ENCODE data around the gene SH3RF2.
"Not testable (repeated sequence)": the region's sequence is repeated elsewhere in the genome, so short reads cannot be mapped to it uniquely, and the experiment has no call there.

SH3RF2 gene

DNA sequence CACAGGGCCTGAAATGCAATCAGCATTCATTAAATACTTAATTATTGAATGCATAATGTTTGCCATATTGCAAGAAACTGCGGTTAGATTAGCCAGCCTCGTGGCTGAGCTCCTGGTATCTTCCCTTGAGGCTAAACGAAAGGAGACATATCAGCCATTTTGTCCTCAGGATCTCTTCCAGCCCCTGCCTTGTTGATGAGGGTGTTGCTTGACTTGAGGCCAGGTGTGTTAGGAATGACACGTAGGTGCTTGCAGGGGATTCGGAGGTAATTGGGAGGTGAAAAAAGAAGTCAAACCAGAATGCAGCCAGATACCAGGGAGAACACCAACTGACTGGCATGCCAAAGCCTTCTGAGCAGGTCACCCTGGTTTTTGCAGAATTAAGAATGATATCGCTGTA, 12.5 kb downstream of the SH3RF2 start:
- no peak overlapping the region for H3K27ac ChIP-seq (ENCODE audit: low read depth, low read length)
- no peaks in the 10 kb centered on the region for H3K79me2 ChIP-seq (ENCODE audit: control insufficient read depth, insufficient read depth, low read length, unreplicated experiment)
- H3K27me3 ChIP-seq (ENCODE audit: insufficient read depth, low read length), result no peaks in the 10 kb centered on the region
- H3K4me1 ChIP-seq (ENCODE audit: control insufficient read depth, insufficient read depth, low read length, unreplicated experiment), result peaks cover 23% of the 10 kb centered on the region
- no peak overlapping the region for H2AFZ ChIP-seq (ENCODE audit: low read length, unreplicated experiment)
- no peak overlapping the region for H3K4me3 ChIP-seq (ENCODE audit: low read depth, low read length)
- no peaks in the 10 kb centered on the region for H3K36me3 ChIP-seq (ENCODE audit: insufficient read depth, low read length)

DNA sequence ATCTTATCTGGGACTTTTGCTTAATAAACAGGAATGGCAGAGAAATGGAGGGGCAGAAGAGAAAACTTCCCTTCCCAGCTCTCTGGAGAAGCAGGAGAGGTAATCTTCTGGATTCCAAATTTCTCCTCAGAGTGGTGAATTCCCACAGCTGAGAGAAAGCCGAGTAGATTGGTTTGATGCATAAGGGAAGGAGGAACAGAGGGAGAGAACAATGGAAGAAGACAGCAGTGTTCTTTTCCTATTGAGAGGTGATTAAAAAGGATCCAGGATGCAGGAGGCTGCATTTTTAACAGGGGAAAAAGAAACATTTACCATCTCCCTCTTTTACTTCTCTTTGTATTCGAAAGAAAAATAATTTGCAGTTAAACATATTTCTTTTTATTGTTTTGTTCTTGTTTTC, 13.1 kb downstream of the SH3RF2 start:
- H3K27ac ChIP-seq (ENCODE audit: low read depth, low read length), result no peak overlapping the region
- no peak overlapping the region for H2AFZ ChIP-seq (ENCODE audit: low read length, unreplicated experiment)
- H3K27me3 ChIP-seq (ENCODE audit: insufficient read depth, low read length), result no peaks in the 10 kb centered on the region
- H3K36me3 ChIP-seq (ENCODE audit: insufficient read depth, low read length), result no peaks in the 10 kb centered on the region
- no peaks in the 10 kb centered on the region for H3K79me2 ChIP-seq (ENCODE audit: control insufficient read depth, insufficient read depth, low read length, unreplicated experiment)
- peaks cover 21% of the 10 kb centered on the region for H3K4me1 ChIP-seq (ENCODE audit: control insufficient read depth, insufficient read depth, low read length, unreplicated experiment)
- no peak overlapping the region for H3K4me3 ChIP-seq (ENCODE audit: low read depth, low read length)

DNA sequence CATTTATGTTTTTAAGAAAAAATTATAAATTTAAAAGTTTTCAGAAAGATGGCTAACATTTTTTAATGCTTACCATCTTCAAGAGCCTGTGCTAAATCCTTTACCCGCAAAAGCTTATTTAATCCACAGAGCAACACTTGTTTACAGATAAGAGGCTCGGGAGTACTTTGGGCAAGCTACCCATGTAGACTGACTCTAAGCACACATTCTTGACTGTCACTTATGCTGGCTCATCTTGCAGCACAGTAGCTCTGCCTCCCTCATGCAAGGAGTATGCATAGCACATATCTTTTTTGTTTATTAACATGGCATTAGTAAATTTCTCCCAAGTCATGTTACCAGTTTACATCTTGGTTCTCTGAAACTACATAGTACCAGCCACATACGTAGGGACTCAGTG, 14.7 kb downstream of the SH3RF2 start:
- H2AFZ ChIP-seq (ENCODE audit: low read length, unreplicated experiment), result no peak overlapping the region
- H3K79me2 ChIP-seq (ENCODE audit: control insufficient read depth, insufficient read depth, low read length, unreplicated experiment), result no peaks in the 10 kb centered on the region
- no peak overlapping the region for H3K27ac ChIP-seq (ENCODE audit: low read depth, low read length)
- no peaks in the 10 kb centered on the region for H3K36me3 ChIP-seq (ENCODE audit: insufficient read depth, low read length)
- H3K27me3 ChIP-seq (ENCODE audit: insufficient read depth, low read length), result no peaks in the 10 kb centered on the region
- peaks cover 17% of the 10 kb centered on the region for H3K4me1 ChIP-seq (ENCODE audit: control insufficient read depth, insufficient read depth, low read length, unreplicated experiment)
- H3K4me3 ChIP-seq (ENCODE audit: low read depth, low read length), result no peak overlapping the region

DNA sequence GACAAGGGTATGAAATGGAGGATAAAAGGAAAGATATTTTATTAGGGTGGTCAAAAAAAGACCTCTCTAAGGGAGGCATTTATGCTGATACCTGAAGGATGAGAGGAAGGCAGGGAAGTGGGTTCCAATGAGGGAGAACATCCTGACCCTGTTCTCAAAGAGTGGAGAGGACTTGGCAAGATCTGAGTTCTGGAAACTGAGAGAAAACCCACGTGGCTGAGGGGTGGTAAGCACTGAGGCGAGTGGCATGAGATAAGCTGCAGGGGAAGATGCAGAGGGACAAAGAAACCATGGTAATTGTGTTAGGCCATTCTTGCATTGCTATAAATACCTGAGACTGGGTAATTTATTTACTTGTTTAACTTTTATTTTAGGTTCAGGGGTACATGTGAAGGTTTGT, 16.8 kb downstream of the SH3RF2 start:
- Histone ChIP-seq H3K27ac (ENCODE audit: low read depth, low read length) (no peak overlapping the region), H2AFZ (ENCODE audit: low read length, unreplicated experiment) (no peak overlapping the region), H3K4me3 (ENCODE audit: low read depth, low read length) (no peak overlapping the region), H3K4me1 (ENCODE audit: control insufficient read depth, insufficient read depth, low read length, unreplicated experiment) (no peaks in the 10 kb centered on the region), H3K27me3 (ENCODE audit: insufficient read depth, low read length) (no peaks in the 10 kb centered on the region), H3K36me3 (ENCODE audit: insufficient read depth, low read length) (no peaks in the 10 kb centered on the region), H3K79me2 (ENCODE audit: control insufficient read depth, insufficient read depth, low read length, unreplicated experiment) (no peaks in the 10 kb centered on the region)

DNA sequence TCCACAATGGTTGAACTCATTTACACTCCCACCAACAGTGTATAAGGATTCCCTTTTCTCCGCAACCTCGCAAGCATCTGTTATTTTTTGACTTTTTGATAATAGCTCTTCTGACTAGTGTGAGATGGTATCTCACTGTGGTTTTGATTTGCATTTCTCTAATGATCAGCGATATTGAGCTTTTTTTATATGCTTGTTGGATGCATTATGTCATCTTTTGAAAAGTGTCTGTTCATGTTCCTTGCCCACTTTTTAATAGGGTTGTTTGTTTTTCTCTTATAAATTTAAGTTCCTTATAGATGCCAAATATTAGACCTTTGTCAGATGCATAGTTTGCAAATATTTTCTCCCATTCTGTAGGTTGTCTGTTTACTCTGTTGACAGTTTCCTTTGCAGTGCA, 17.8 kb downstream of the SH3RF2 start:
- H3K27ac ChIP-seq (ENCODE audit: low read depth, low read length); H3K4me1 ChIP-seq (ENCODE audit: control insufficient read depth, insufficient read depth, low read length, unreplicated experiment); H3K4me3 ChIP-seq (ENCODE audit: low read depth, low read length); H3K36me3 ChIP-seq (ENCODE audit: insufficient read depth, low read length); H2AFZ ChIP-seq (ENCODE audit: low read length, unreplicated experiment); H3K27me3 ChIP-seq (ENCODE audit: insufficient read depth, low read length); H3K79me2 ChIP-seq (ENCODE audit: control insufficient read depth, insufficient read depth, low read length, unreplicated experiment): not testable (repeated sequence)

DNA sequence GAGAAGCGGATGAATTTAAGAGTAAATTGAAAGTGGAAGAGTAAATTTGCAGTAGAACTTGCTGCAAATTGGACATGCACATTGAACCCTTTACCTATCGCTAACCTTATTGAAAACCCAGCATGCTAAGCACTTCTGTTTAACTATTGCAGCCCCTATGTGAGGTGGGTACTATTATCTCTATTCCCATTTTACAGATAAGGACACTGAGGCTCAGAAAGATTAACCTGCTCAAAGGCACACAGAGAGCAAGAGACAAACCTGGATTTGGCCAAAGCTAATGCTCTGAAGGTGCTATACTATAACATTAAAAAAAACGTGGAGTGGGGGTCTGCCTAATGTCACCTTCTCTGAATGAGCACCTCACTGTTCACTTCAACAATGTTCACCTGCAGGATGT, 21.0 kb downstream of the SH3RF2 start:
- Histone ChIP-seq H3K4me1 (ENCODE audit: control insufficient read depth, insufficient read depth, low read length, unreplicated experiment) (no peaks in the 10 kb centered on the region), H3K36me3 (ENCODE audit: insufficient read depth, low read length) (no peaks in the 10 kb centered on the region), H3K27me3 (ENCODE audit: insufficient read depth, low read length) (no peaks in the 10 kb centered on the region), H3K79me2 (ENCODE audit: control insufficient read depth, insufficient read depth, low read length, unreplicated experiment) (no peaks in the 10 kb centered on the region), H3K27ac (ENCODE audit: low read depth, low read length) (no peak overlapping the region), H2AFZ (ENCODE audit: low read length, unreplicated experiment) (no peak overlapping the region), H3K4me3 (ENCODE audit: low read depth, low read length) (no peak overlapping the region)

DNA sequence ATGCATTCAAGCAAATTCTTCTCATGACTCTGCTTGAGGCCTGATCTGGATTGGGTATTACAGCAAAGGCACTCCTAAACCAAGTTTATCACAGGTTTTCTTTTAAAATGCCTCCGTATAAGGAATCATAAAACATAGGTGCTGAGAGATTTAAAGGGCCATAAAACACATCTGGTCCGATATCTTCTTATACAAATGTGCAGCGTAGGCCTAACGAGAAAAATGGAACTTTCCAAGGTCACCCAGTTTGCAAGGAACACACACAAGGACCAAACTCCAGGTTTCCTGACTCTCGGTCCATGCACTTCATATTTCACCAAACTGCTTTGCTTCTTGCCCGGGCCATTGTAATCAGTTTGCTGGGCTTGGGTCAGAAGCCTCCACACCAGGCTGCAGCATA, 22.1 kb downstream of the SH3RF2 start:
- no peaks in the 10 kb centered on the region for H3K4me1 ChIP-seq (ENCODE audit: control insufficient read depth, insufficient read depth, low read length, unreplicated experiment)
- no peaks in the 10 kb centered on the region for H3K36me3 ChIP-seq (ENCODE audit: insufficient read depth, low read length)
- H2AFZ ChIP-seq (ENCODE audit: low read length, unreplicated experiment), result no peak overlapping the region
- no peak overlapping the region for H3K4me3 ChIP-seq (ENCODE audit: low read depth, low read length)
- no peaks in the 10 kb centered on the region for H3K27me3 ChIP-seq (ENCODE audit: insufficient read depth, low read length)
- no peaks in the 10 kb centered on the region for H3K79me2 ChIP-seq (ENCODE audit: control insufficient read depth, insufficient read depth, low read length, unreplicated experiment)
- H3K27ac ChIP-seq (ENCODE audit: low read depth, low read length), result no peak overlapping the region

DNA sequence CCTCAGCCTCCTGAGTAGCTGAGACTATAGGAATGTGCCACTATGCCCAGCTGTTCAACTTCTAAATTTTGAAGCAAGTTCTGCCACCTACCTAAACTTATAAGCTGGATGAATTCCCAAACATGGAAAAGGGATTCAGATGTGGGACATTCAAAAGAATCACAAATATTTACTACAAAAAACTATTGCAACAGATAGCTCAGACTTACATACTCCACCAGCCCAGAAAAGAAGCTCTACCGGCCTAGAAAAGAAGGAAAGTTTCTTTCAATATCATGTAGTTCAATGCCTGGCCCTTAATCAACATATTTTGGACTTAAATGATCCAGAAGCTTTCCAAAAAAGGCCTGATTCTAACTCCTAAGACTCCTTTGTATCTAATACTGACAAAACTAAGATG, 23.8 kb downstream of the SH3RF2 start:
- no peaks in the 10 kb centered on the region for H3K36me3 ChIP-seq (ENCODE audit: insufficient read depth, low read length)
- H3K79me2 ChIP-seq (ENCODE audit: control insufficient read depth, insufficient read depth, low read length, unreplicated experiment), result no peaks in the 10 kb centered on the region
- H3K4me1 ChIP-seq (ENCODE audit: control insufficient read depth, insufficient read depth, low read length, unreplicated experiment), result no peaks in the 10 kb centered on the region
- H3K4me3 ChIP-seq (ENCODE audit: low read depth, low read length), result no peak overlapping the region
- H2AFZ ChIP-seq (ENCODE audit: low read length, unreplicated experiment), result no peak overlapping the region
- no peaks in the 10 kb centered on the region for H3K27me3 ChIP-seq (ENCODE audit: insufficient read depth, low read length)
- no peak overlapping the region for H3K27ac ChIP-seq (ENCODE audit: low read depth, low read length)

DNA sequence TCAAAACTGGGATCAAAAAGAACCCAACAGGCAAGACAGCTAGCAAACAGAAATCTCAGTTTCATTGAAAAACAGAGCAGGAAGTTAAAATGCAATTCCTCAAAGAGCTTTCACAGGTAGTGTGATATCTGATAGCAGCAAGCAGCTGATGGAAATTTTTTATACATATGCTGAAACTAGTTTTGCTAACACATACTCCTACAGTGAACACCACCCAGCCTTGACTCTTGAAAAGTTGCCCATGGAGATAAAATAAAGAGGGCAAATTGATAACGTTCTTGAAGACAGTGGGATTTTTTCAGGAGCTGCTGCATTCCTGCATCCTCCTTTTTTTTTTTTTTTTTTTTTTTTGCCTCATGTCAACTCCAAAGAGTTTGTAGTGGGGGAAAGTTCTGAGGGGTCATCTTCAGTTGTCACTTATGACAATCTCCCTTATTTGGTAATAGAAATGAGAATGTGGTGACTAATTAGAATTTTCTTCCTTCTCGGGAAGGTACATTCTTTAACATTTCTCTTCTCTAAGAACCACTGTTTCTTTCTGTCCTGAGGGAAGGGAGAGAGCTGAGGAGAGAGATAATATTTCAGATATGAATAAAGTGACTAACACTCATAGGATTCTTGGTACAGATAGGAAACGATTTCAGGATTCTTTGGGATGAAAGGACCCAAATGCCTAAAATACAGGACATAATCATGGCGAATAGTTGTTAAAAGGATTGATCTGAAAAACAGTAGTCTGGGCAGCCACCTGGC, 24.6 kb downstream of the SH3RF2 start:
- H3K27ac ChIP-seq (ENCODE audit: low read depth, low read length), result no peak overlapping the region
- no peaks in the 10 kb centered on the region for H3K79me2 ChIP-seq (ENCODE audit: control insufficient read depth, insufficient read depth, low read length, unreplicated experiment)
- no peak overlapping the region for H2AFZ ChIP-seq (ENCODE audit: low read length, unreplicated experiment)
- no peak overlapping the region for H3K4me3 ChIP-seq (ENCODE audit: low read depth, low read length)
- H3K36me3 ChIP-seq (ENCODE audit: insufficient read depth, low read length), result no peaks in the 10 kb centered on the region
- no peaks in the 10 kb centered on the region for H3K4me1 ChIP-seq (ENCODE audit: control insufficient read depth, insufficient read depth, low read length, unreplicated experiment)
- no peaks in the 10 kb centered on the region for H3K27me3 ChIP-seq (ENCODE audit: insufficient read depth, low read length)

DNA sequence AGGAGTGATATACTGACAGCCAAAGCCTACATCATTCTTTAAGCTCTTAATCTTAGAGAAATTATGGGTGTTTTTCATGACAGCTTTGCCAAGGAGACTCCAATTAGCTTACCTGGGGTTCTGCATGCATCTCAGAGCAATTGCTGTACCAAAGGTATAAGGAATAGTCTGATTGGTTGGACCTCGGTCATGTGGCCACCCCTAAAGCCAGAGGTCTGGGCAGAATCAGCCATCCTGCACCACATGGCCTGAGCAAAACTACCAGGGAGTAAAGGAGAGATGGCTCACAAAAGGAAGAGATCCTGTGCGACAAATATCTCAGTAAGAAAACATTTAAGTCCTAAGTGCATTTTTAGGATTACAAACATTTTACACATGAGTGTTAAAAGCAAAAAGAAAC, 25.6 kb downstream of the SH3RF2 start:
- no peaks in the 10 kb centered on the region for H3K27me3 ChIP-seq (ENCODE audit: insufficient read depth, low read length)
- H3K4me3 ChIP-seq (ENCODE audit: low read depth, low read length), result no peak overlapping the region
- no peaks in the 10 kb centered on the region for H3K4me1 ChIP-seq (ENCODE audit: control insufficient read depth, insufficient read depth, low read length, unreplicated experiment)
- H3K27ac ChIP-seq (ENCODE audit: low read depth, low read length), result no peak overlapping the region
- no peak overlapping the region for H2AFZ ChIP-seq (ENCODE audit: low read length, unreplicated experiment)
- no peaks in the 10 kb centered on the region for H3K36me3 ChIP-seq (ENCODE audit: insufficient read depth, low read length)
- no peaks in the 10 kb centered on the region for H3K79me2 ChIP-seq (ENCODE audit: control insufficient read depth, insufficient read depth, low read length, unreplicated experiment)

DNA sequence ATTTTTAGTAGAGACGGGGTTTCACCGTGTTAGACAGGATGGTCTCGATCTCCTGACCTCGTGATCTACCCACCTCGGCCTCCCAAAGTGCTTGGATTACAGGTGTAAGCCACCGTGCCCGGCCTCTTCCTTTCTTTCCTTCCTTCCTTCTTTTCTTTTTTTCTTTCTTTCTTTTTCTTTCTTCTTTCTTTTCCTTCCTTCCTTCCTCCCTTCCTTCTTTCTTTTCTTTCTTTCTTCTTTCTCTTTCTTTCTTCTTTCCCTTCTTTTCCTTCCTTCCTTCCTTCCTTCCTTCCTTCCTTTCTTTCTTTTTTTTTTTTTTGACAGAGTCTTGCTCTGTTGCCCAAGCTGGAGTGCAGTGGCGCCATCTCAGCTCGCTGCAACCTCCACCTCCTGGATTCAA, 27.6 kb downstream of the SH3RF2 start:
- H3K36me3 ChIP-seq (ENCODE audit: insufficient read depth, low read length); H3K4me3 ChIP-seq (ENCODE audit: low read depth, low read length); H3K27me3 ChIP-seq (ENCODE audit: insufficient read depth, low read length); H3K79me2 ChIP-seq (ENCODE audit: control insufficient read depth, insufficient read depth, low read length, unreplicated experiment); H3K27ac ChIP-seq (ENCODE audit: low read depth, low read length); H3K4me1 ChIP-seq (ENCODE audit: control insufficient read depth, insufficient read depth, low read length, unreplicated experiment); H2AFZ ChIP-seq (ENCODE audit: low read length, unreplicated experiment): not testable (repeated sequence)
